ENCODE data around the gene NRGN. TPM values are rescaled to one million over a fixed set of nuclear protein-coding genes. Genes with fewer than 3 reads are reported as not detected.

The NRGN gene
- total RNA-seq, 4 donors from 2014 or later, result 1.4 to 3.1 (median 2.4) TPM; not detected in 1

DNA sequence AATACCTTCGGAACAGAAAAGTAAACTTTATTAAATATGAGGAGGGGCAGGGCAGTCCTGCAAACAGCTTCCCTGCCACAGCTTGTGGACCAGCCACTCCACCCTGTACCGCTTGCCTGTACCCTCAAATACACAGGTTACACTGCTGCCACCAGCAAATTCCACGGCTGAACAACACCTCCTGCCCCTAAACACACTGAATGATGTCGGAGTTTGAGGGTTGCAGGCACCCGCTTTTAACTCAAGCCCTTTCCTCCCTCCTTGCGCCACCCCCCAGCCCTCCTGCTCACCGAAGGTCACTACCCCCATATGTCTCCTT lies 8.3 kb downstream of the NRGN start:
- WGBS, 2 donors, result 21 to 43% methylated on average over 7 of the region's 7 CpGs

DNA sequence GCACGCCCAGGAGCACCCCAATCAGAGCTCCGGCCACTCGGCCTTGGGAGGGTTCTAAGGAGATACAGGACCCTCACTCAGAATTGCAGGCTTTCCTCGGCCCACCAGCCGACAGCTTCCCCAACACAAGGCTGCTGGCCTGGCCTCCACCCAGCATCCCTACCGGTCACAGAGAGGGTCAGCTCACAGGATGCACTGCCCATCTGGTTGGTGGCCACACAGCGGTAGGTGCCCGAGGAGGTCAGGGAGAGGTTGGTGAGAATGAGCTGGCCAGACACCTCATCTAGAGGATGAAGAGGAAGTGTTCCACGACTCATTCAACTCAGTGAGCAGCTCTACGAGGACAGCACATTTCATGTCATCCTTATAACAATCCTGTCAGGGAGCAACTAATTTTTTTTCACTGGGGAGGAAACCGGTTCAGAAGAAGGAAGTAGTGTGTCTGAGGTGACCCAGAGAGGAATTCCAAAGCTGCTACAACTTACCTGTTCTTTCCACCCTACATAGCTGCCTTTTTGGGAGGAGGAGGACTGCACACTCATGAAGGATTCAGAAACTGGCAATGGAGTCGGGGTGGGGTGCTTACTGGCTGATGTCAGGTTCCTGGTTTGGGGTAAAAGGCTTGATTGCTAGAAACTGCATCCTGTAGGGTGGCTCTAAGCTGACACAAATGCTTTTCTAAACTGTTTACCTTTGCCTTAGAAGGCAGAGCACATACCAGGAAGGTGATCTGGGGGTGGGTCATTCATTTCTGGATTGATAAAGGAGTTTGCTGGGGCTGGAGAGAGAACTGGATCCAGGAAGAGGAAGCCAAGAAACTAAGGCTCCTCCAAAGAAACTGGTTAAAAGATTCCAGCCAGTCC lies 9.0 kb downstream of the NRGN start:
- no peak overlapping the region for H3K4me3 ChIP-seq
- TF ChIP-seq, protein P1, sequence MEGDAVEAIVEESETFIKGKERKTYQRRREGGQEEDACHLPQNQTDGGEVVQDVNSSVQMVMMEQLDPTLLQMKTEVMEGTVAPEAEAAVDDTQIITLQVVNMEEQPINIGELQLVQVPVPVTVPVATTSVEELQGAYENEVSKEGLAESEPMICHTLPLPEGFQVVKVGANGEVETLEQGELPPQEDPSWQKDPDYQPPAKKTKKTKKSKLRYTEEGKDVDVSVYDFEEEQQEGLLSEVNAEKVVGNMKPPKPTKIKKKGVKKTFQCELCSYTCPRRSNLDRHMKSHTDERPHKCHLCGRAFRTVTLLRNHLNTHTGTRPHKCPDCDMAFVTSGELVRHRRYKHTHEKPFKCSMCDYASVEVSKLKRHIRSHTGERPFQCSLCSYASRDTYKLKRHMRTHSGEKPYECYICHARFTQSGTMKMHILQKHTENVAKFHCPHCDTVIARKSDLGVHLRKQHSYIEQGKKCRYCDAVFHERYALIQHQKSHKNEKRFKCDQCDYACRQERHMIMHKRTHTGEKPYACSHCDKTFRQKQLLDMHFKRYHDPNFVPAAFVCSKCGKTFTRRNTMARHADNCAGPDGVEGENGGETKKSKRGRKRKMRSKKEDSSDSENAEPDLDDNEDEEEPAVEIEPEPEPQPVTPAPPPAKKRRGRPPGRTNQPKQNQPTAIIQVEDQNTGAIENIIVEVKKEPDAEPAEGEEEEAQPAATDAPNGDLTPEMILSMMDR (IDR thresholded peaks at IDR 0.05), result no peak
- no peak for TF ChIP-seq EP300 (IDR thresholded peaks at IDR 0.05)
- no peak for TF ChIP-seq POLR2A (IDR thresholded peaks at IDR 0.05)
- peaks cover 0 to 42% (median 10%) of the 10 kb centered on the region in 4 donors for H3K4me1 ChIP-seq
- no peaks in the 10 kb centered on the region for H3K9me3 ChIP-seq
- 24 to 36% methylated on average over 12 of the region's 12 CpGs for WGBS, 2 donors
- H3K36me3 ChIP-seq, result no peaks in the 10 kb centered on the region
- peak overlapping the region in 1 of 4 donors; percentile 46 for H3K27ac ChIP-seq
- DNase-seq (ENCODE audit: low spot score in 2 of 2), result no peak
- H3K27me3 ChIP-seq, result peaks cover 0 to 100% of the 10 kb centered on the region in 2 donors

More for the DNA sequence above, 8.3 kb downstream of the NRGN start:
- no peak overlapping the region for H3K4me3 ChIP-seq
- DNase-seq (ENCODE audit: low spot score in 2 of 2), result no peak
- H3K36me3 ChIP-seq, result no peaks in the 10 kb centered on the region
- peaks cover 0 to 42% (median 10%) of the 10 kb centered on the region in 4 donors for H3K4me1 ChIP-seq
- peaks cover 0 to 100% of the 10 kb centered on the region in 2 donors for H3K27me3 ChIP-seq
- H3K27ac ChIP-seq, result peak overlapping the region in 1 of 4 donors; percentile 46
- no peaks in the 10 kb centered on the region for H3K9me3 ChIP-seq
- TF ChIP-seq EP300 (IDR thresholded peaks at IDR 0.05) (no peak), POLR2A (IDR thresholded peaks at IDR 0.05) (no peak)
- TF ChIP-seq, protein P1 (IDR thresholded peaks at IDR 0.05), result no peak

DNA sequence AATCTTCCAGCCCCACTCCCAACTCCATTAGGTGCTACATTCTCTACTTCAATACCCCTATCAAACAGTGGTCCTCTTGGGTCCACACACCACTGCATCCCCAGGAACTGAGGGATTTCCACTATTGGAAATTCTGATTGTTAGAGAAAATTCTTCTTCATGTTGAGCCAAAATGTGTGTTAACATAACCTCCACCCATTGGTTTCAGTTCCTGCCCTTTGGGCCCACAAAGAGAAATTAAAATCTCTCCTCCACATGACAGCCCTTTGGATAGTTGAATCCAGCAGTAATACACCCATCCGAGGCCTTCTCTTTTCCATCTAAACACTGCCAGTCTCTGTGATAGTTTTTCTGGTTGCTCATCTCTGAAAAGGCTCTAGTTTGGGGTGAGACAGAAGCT lies 10.2 kb downstream of the NRGN start:
- peaks cover 0 to 42% (median 10%) of the 10 kb centered on the region in 4 donors for H3K4me1 ChIP-seq
- H3K36me3 ChIP-seq, result no peaks in the 10 kb centered on the region
- peaks cover 0 to 100% of the 10 kb centered on the region in 2 donors for H3K27me3 ChIP-seq
- H3K4me3 ChIP-seq, result no peak overlapping the region
- 35 to 86% methylated on average over 1 of the region's 1 CpG for WGBS, 2 donors
- H3K9me3 ChIP-seq, result no peaks in the 10 kb centered on the region
- no peak for DNase-seq (ENCODE audit: low spot score in 2 of 2)
- H3K27ac ChIP-seq, result no peak overlapping the region
- TF ChIP-seq POLR2A (IDR thresholded peaks at IDR 0.05), result no peak
- TF ChIP-seq, protein P1 (IDR thresholded peaks at IDR 0.05), result no peak
- no peak for TF ChIP-seq EP300 (IDR thresholded peaks at IDR 0.05)

DNA sequence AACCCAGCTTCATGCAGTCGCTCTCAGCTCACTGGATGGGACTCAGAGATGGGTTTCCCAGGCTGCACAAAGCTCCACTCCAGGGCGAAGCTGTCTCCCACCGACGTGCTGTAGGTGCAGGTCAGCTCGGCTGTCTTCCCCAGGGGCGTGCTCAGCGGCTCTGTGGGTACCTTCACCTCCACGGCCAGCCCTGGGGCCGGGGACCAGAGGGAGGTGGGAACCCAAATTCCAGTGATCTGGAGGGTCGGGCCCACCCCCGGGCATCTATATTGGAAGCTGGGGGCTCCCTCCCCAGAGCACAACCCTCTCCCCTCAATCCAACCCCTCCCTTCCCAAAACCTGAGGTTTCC lies 11.6 kb downstream of the NRGN start:
- Histone ChIP-seq H3K9me3 (no peaks in the 10 kb centered on the region), H3K4me3 (no peak overlapping the region), H3K27ac (no peak overlapping the region), H3K4me1 (peaks cover 0 to 29% (median 2%) of the 10 kb centered on the region in 4 donors), H3K27me3 (peaks cover 0 to 97% of the 10 kb centered on the region in 2 donors), H3K36me3 (no peaks in the 10 kb centered on the region)
- DNase-seq (ENCODE audit: low spot score in 2 of 2), result no peak
- TF ChIP-seq EP300 (IDR thresholded peaks at IDR 0.05) (no peak), POLR2A (IDR thresholded peaks at IDR 0.05) (no peak)
- TF ChIP-seq, protein P1 (IDR thresholded peaks at IDR 0.05), result no peak
- 7 to 11% methylated on average over 5 of the region's 11 CpGs for WGBS, 2 donors

DNA sequence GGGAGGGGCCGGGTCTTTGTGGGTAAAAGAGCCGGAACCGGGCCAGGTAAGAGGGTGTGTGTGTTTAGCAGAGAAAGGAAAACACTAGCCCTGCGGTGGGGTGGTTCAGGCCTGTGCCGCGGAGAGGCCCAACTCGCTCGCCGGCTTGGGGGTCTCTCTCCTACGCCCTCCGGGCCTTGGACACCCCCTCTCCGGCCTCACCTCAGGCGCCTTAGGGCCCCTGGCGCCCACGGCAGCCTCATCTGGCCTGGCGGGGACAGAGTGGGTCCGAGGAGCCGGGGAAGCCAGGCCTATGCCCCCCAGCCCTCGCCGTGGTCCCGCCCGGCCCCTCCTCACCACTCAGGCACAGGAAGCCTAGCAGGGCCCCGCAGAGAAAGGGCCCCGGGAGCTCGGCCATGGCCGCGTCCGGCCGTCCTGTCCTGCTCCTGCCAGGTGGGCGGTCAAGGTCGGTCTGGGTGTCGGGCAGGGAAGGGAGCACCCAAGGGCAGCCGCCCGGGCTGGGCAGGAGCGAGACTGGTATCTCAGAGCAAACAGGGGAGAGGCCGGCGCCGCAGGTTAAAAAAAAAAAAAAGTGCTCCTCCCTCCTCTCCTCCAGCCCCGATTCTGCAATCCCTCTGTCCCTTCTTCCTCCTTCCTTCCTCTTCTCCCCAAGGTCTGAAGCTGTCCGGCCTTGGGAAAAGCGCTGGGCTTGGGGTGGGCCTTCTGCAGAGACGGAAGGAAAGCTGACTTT lies 12.2 kb downstream of the NRGN start, which contains the start of gene VSIG2:
TSS of gene VSIG2 (minus strand) at position 515 of the 730 bp plus-strand sequence. CDS start at position 397, 118 bp downstream.
- DNase-seq (ENCODE audit: low spot score in 2 of 2), result no peak
- Histone ChIP-seq H3K36me3 (no peaks in the 10 kb centered on the region), H3K4me1 (peaks cover 0 to 24% (median 0%) of the 10 kb centered on the region in 4 donors), H3K27me3 (peaks cover 0 to 97% of the 10 kb centered on the region in 2 donors), H3K27ac (no peak within 1 kb of the TSS), H3K9me3 (no peaks in the 10 kb centered on the region), H3K4me3 (no peak within 1 kb of the TSS)
- no peak for TF ChIP-seq POLR2A (IDR thresholded peaks at IDR 0.05)
- TF ChIP-seq, protein P1 (IDR thresholded peaks at IDR 0.05), result no peak
- 22 to 29% methylated on average over 26 to 35 of the region's 42 CpGs for WGBS, 2 donors

Data from tibial nerve (tissue), 4 donors.